GM12875 (cell line): ENCODE results near the gene ZNF598.

Experiments used
- H3K4me3 ChIP-seq: one replicate; pipeline ENCODE4 v1.5.1; 2011; ENCODE audit warnings: low read depth, low read length, control low read depth
- TF ChIP-seq, protein P1 (sequence below): IDR thresholded peaks from 2 replicates; pipeline ENCODE4 v1.5.1; 2011; ENCODE audit warnings: low read depth, mild to moderate bottlenecking, control low read depth, inconsistent platforms, low read length, moderate library complexity, borderline replicate concordance; ENCODE audit not compliant: insufficient read depth

Gene ZNF598

DNA sequence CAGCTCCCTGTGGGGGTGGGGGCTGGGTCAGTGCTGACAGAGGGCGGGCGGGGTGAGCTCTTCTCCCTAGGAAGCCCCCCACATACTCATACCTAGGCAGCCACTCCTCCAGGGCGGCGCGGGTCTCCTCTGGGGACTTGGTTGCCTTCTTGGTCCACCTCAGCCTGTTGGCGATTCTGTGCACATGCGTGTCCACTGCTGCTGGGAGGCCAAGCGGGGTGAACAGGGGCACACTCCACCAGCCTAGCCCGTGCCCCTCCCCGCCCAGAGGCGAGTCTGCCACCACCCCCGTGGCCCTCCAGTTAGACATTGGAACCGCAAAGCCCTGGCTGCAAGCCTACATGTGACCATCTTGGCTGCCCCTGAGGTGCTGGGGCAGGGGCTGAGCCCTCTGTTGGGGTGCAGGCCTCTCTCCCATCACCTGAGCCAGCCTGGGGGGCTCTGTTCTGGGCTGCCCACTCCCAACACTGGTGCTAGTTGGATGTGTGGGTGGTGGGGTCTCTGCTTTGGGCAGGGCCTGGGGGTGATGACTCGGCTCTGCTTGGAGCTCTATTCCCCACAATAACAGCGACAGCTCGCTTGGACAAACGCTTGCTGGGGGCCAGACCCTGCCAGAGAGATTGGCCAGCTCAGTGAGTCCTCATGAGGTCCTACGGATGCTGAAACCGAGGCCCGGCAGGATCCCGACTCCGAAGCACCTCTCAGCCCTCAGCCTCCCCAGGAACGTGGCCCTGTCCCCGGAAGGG is 30.6 kb upstream of the ZNF598 start:
- H3K4me3 ChIP-seq, result no peak overlapping the region
- TF ChIP-seq, protein P1, sequence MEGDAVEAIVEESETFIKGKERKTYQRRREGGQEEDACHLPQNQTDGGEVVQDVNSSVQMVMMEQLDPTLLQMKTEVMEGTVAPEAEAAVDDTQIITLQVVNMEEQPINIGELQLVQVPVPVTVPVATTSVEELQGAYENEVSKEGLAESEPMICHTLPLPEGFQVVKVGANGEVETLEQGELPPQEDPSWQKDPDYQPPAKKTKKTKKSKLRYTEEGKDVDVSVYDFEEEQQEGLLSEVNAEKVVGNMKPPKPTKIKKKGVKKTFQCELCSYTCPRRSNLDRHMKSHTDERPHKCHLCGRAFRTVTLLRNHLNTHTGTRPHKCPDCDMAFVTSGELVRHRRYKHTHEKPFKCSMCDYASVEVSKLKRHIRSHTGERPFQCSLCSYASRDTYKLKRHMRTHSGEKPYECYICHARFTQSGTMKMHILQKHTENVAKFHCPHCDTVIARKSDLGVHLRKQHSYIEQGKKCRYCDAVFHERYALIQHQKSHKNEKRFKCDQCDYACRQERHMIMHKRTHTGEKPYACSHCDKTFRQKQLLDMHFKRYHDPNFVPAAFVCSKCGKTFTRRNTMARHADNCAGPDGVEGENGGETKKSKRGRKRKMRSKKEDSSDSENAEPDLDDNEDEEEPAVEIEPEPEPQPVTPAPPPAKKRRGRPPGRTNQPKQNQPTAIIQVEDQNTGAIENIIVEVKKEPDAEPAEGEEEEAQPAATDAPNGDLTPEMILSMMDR, result no peak

DNA sequence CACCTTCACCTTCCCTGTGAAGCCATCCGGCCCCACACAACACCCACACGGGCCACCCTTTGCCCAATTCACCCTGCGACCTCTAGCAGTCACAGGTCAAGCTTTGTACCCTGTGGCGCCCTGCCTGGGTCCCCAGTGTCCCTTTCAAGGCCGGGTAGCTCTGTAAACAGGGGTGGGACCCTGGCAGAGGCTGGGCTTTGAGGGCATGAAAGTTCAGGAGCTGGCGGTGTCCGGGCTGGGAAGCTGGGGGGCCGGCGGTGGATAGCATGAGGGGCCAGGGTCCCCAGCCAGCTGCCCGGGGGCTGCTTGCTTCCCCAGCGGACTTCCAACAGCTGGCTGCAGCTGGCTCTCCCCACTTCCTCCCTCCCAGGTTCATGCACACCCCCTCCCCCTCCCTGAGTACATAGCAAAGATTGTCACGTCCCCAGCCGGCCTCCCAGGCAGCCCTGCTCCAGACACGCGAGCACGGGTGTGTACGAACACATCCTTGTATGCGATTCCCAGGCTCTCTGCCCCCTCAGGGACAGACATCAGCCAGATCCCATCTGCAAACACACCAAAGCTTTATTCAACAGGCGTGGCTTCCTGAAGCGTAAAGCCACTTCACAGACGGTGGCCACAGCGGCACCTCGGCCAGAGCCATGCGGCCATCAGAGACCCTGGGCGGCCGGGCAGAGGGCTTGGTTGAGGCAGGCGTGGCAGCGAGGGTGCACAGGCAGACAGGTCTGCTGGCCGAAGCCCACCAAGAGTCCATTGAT is 29.8 kb upstream of the ZNF598 start:
- H3K4me3 ChIP-seq, result no peak overlapping the region
- TF ChIP-seq, protein P1, result no peak

DNA sequence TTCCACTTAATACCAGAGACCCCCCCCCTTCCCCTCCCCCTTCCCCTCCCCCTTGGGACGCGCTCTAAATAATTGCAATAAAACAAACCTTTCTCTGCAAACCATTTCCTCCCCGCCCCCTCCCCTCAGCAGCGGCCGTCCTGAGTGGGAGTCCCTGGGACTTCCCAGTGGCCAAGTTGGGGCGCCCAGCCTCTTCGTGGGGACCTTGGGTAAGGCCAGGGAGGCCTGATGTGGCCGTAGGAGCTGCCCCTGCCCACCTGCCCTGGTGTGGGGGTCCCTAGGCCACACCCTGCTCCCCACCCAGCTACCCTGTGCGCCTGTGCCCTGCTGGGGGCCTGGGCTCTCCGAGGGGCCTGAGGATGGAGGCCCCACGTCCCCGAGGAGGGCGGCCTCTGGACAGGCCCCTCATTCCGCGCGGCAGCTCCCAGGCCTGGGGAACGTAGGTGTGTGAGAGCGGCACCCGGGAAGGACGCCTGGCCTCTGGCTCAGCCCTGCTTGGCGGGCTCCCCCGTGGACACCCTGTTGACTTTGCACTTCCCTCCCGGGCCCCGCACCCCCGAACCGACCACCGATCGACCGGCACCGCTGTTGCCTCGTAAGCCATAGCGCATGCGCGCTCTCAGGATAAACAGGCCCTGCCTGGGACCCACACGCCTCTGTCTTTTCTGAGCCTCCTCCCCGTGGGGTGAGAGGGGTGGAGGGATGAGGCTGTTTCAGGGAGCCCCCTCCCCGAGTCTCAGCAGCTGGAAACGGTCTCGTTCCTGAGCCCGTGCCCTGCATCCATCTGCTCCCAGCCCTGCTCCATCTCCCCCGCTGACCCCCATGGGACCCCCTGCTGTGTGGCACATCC is 29.0 kb upstream of the ZNF598 start:
- TF ChIP-seq, protein P1, result no peak

DNA sequence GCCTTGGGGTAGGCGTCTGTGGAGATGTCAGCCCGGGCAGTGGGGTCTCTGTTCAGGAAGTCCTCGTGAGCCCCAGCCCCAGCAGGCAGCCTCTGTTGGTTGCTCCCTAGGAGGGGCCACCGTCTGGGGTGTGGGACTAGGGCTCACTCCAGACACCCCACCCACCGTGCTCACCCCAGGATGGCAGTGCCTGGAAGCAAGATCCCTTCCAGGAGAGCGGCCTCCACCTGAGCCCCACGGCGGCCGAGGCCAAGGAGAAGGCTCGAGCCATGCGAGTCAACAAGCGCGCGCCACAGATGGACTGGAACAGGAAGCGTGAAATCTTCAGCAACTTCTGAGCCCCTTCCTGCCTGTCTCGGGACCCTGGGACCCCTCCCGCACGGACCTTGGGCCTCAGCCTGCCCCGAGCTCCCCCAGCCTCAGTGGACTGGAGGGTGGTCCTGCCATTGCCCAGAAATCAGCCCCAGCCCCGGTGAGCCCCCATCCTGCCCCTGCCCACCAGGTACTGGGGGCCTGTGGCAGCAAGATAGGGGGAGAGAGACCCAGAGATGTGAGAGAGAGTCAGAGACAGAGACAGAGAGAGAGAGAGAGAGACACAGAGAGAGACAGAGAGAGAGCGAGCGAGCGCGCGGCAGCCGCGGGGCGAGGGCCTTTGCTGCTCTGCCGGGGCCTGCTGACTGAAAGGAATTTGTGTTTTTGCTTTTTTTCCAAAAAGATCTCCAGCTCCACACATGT is 28.2 kb upstream of the ZNF598 start:
- TF ChIP-seq, protein P1, result no peak
- H3K4me3 ChIP-seq, result no peak overlapping the region

More for the DNA sequence above, 29.0 kb upstream of the ZNF598 start:
- H3K4me3 ChIP-seq, result no peak overlapping the region

DNA sequence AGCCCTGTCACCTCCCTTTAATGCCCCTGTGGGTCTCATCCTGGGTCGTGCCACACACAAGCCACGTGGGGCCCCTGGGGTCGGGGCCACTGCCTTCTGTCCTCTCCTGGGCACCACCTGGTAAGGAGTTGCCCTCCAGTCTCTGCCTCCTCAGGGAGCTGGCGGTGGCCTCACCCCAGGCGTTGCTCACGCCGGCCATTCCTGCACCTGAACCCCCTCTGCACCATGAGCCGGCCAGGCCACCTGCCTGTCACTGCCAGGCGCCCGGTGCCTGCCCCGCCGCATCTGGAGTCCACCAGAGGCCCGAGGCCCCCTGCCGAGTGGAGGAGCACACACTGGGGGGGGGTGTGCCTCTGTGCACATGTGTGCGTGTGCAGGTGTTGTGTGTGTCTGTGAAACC is 27.5 kb upstream of the ZNF598 start:
- H3K4me3 ChIP-seq, result no peak overlapping the region
- TF ChIP-seq, protein P1, result no peak

DNA sequence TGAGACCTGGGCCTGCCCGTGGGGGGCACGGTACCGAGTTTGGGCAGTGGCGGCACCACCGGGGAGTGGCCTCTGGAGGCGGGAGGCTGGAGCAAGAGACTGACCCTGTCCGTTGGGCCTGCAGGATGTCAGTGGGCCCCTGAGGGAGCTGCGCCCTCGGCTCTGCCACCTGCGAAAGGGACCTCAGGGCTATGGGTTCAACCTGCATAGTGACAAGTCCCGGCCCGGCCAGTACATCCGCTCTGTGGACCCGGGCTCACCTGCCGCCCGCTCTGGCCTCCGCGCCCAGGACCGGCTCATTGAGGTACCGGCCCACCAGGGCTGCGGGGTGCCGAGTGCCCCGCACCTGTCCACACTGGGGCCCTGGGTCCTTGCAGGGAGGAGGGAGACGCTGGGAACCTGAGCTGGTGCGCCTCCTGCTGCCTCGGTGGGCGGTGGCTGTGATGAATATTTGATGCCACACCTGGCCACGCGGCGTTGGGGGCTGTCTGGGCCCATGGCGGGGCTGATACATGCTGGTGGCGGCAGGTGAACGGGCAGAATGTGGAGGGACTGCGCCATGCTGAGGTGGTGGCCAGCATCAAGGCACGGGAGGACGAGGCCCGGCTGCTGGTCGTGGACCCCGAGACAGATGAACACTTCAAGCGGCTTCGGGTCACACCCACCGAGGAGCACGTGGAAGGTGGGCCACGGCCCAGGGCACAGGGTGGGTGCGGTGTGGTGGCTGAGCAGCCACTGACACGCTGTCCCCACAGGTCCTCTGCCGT is 26.8 kb upstream of the ZNF598 start:
- H3K4me3 ChIP-seq, result no peak overlapping the region

More for the DNA sequence above, 26.8 kb upstream of the ZNF598 start:
- TF ChIP-seq, protein P1, result no peak
